Measurements from ENCODE around the gene ADAMTS18.

The ADAMTS18 gene

GRCh38 chr16:77306075-77306474 lies 128.8 kb downstream of the ADAMTS18 start:
- Mint-ChIP-seq H3K4me1 (ENCODE audit: low read depth) (peaks cover 20% of the 10 kb centered on the region), H3K4me3 (no peak overlapping the region), H3K27me3 (peaks cover 30% of the 10 kb centered on the region), H3K9me3 (no peaks in the 10 kb centered on the region), H3K27ac (no peak overlapping the region), H3K36me3 (ENCODE audit: low read depth) (no peaks in the 10 kb centered on the region)

GRCh38 chr16:77304877-77305276 lies 130.0 kb downstream of the ADAMTS18 start:
- H3K9me3 Mint-ChIP-seq = no peaks in the 10 kb centered on the region
- no peak overlapping the region for H3K27ac Mint-ChIP-seq
- H3K4me1 Mint-ChIP-seq (ENCODE audit: low read depth) = peaks cover 20% of the 10 kb centered on the region
- no peaks in the 10 kb centered on the region for H3K36me3 Mint-ChIP-seq (ENCODE audit: low read depth)
- peaks cover 25% of the 10 kb centered on the region for H3K27me3 Mint-ChIP-seq
- no peak overlapping the region for H3K4me3 Mint-ChIP-seq

- H3K36me3 Mint-ChIP-seq (ENCODE audit: low read depth) = no peaks in the 10 kb centered on the region
- no peak overlapping the region for H3K4me3 Mint-ChIP-seq
- H3K9me3 Mint-ChIP-seq = no peaks in the 10 kb centered on the region
- peaks cover 30% of the 10 kb centered on the region for H3K27me3 Mint-ChIP-seq
- H3K27ac Mint-ChIP-seq = no peak overlapping the region
- peaks cover 25% of the 10 kb centered on the region for H3K4me1 Mint-ChIP-seq (ENCODE audit: low read depth)
Observed at GRCh38 chr16:77304134-77304533, 130.7 kb downstream of the ADAMTS18 start.

- Mint-ChIP-seq H3K27me3 (peaks cover 23% of the 10 kb centered on the region), H3K36me3 (ENCODE audit: low read depth) (no peaks in the 10 kb centered on the region), H3K9me3 (no peaks in the 10 kb centered on the region), H3K4me1 (ENCODE audit: low read depth) (peaks cover 16% of the 10 kb centered on the region), H3K27ac (no peak overlapping the region), H3K4me3 (no peak overlapping the region)
Observed at GRCh38 chr16:77302674-77303073, 132.2 kb downstream of the ADAMTS18 start.

- Mint-ChIP-seq H3K27me3 (peaks cover 23% of the 10 kb centered on the region), H3K9me3 (no peaks in the 10 kb centered on the region), H3K27ac (no peak overlapping the region), H3K4me1 (ENCODE audit: low read depth) (peaks cover 11% of the 10 kb centered on the region), H3K36me3 (ENCODE audit: low read depth) (no peaks in the 10 kb centered on the region), H3K4me3 (no peak overlapping the region)
Observed at GRCh38 chr16:77302249-77302648, 132.6 kb downstream of the ADAMTS18 start.

GRCh38 chr16:77300256-77300655 lies 134.6 kb downstream of the ADAMTS18 start:
- H3K36me3 Mint-ChIP-seq (ENCODE audit: low read depth) = no peaks in the 10 kb centered on the region
- no peak overlapping the region for H3K27ac Mint-ChIP-seq
- peaks cover 5% of the 10 kb centered on the region for H3K4me1 Mint-ChIP-seq (ENCODE audit: low read depth)
- H3K4me3 Mint-ChIP-seq = no peak overlapping the region
- peaks cover 25% of the 10 kb centered on the region for H3K27me3 Mint-ChIP-seq
- H3K9me3 Mint-ChIP-seq = no peaks in the 10 kb centered on the region

- Mint-ChIP-seq H3K4me1 (ENCODE audit: low read depth) (peaks cover 5% of the 10 kb centered on the region), H3K27me3 (peaks cover 26% of the 10 kb centered on the region), H3K27ac (no peak overlapping the region), H3K4me3 (no peak overlapping the region), H3K36me3 (ENCODE audit: low read depth) (no peaks in the 10 kb centered on the region), H3K9me3 (no peaks in the 10 kb centered on the region)
Observed at GRCh38 chr16:77299395-77299794, 135.4 kb downstream of the ADAMTS18 start.

- no peak overlapping the region for H3K27ac Mint-ChIP-seq
- H3K4me1 Mint-ChIP-seq (ENCODE audit: low read depth) = peaks cover 5% of the 10 kb centered on the region
- H3K27me3 Mint-ChIP-seq = peaks cover 27% of the 10 kb centered on the region
- no peaks in the 10 kb centered on the region for H3K9me3 Mint-ChIP-seq
- H3K36me3 Mint-ChIP-seq (ENCODE audit: low read depth) = no peaks in the 10 kb centered on the region
- no peak overlapping the region for H3K4me3 Mint-ChIP-seq
Observed at GRCh38 chr16:77298418-77299360, 136.1 kb downstream of the ADAMTS18 start.

- Mint-ChIP-seq H3K9me3 (no peaks in the 10 kb centered on the region), H3K27me3 (peaks cover 23% of the 10 kb centered on the region), H3K36me3 (ENCODE audit: low read depth) (no peaks in the 10 kb centered on the region), H3K4me1 (ENCODE audit: low read depth) (peaks cover 5% of the 10 kb centered on the region), H3K27ac (no peak overlapping the region), H3K4me3 (no peak overlapping the region)
Observed at GRCh38 chr16:77297996-77298395, 136.8 kb downstream of the ADAMTS18 start.

GRCh38 chr16:77295896-77296295 lies 138.9 kb downstream of the ADAMTS18 start:
- Mint-ChIP-seq H3K27ac (no peak overlapping the region), H3K36me3 (ENCODE audit: low read depth) (no peaks in the 10 kb centered on the region), H3K4me1 (ENCODE audit: low read depth) (peaks cover 5% of the 10 kb centered on the region), H3K4me3 (no peak overlapping the region), H3K9me3 (no peaks in the 10 kb centered on the region), H3K27me3 (peaks cover 16% of the 10 kb centered on the region)

GRCh38 chr16:77290451-77291115 lies 144.3 kb downstream of the ADAMTS18 start:
- Mint-ChIP-seq H3K36me3 (ENCODE audit: low read depth) (no peaks in the 10 kb centered on the region), H3K27ac (no peak overlapping the region), H3K4me3 (no peak overlapping the region), H3K27me3 (peaks cover 17% of the 10 kb centered on the region), H3K4me1 (ENCODE audit: low read depth) (no peaks in the 10 kb centered on the region), H3K9me3 (no peaks in the 10 kb centered on the region)

GRCh38 chr16:77289331-77289809 lies 145.5 kb downstream of the ADAMTS18 start:
- Mint-ChIP-seq H3K4me1 (ENCODE audit: low read depth) (no peaks in the 10 kb centered on the region), H3K4me3 (no peak overlapping the region), H3K27me3 (peaks cover 12% of the 10 kb centered on the region), H3K36me3 (ENCODE audit: low read depth) (no peaks in the 10 kb centered on the region), H3K27ac (no peak overlapping the region), H3K9me3 (no peaks in the 10 kb centered on the region)

- no peaks in the 10 kb centered on the region for H3K9me3 Mint-ChIP-seq
- no peak overlapping the region for H3K27ac Mint-ChIP-seq
- no peaks in the 10 kb centered on the region for H3K4me1 Mint-ChIP-seq (ENCODE audit: low read depth)
- no peak overlapping the region for H3K4me3 Mint-ChIP-seq
- no peaks in the 10 kb centered on the region for H3K36me3 Mint-ChIP-seq (ENCODE audit: low read depth)
- H3K27me3 Mint-ChIP-seq = peaks cover 14% of the 10 kb centered on the region
Observed at GRCh38 chr16:77288222-77288621, 146.6 kb downstream of the ADAMTS18 start.

- Mint-ChIP-seq H3K4me3 (no peak overlapping the region), H3K36me3 (ENCODE audit: low read depth) (no peaks in the 10 kb centered on the region), H3K9me3 (no peaks in the 10 kb centered on the region), H3K27ac (no peak overlapping the region), H3K4me1 (ENCODE audit: low read depth) (no peaks in the 10 kb centered on the region), H3K27me3 (peaks cover 15% of the 10 kb centered on the region)
Observed at GRCh38 chr16:77285676-77286075, 149.2 kb downstream of the ADAMTS18 start.

- no peaks in the 10 kb centered on the region for H3K36me3 Mint-ChIP-seq (ENCODE audit: low read depth)
- no peak overlapping the region for H3K27ac Mint-ChIP-seq
- H3K4me3 Mint-ChIP-seq = no peak overlapping the region
- H3K4me1 Mint-ChIP-seq (ENCODE audit: low read depth) = no peaks in the 10 kb centered on the region
- H3K9me3 Mint-ChIP-seq = no peaks in the 10 kb centered on the region
- peaks cover 12% of the 10 kb centered on the region for H3K27me3 Mint-ChIP-seq
Observed at GRCh38 chr16:77282345-77282744, 152.5 kb downstream of the ADAMTS18 start.

All from stimulated activated naive CD8-positive, alpha-beta T cell treated with anti-CD3 and anti-CD28 coated beads, Interleukin-15, Interleukin-2, amounts not matched to agents 100 ng/mL and 50 ng/mL, for 24 hours (primary cell).